C4-2B (cell line): ENCODE measurements around the gene KIF26B.

Source experiments
- ZFX ChIP-seq: fragments of 450-650 bp; IDR thresholded peaks from 2 replicates; pipeline ENCODE4 v1.6.1; 2017
- TF ChIP-seq, protein P1 (sequence below): fragments of 450-650 bp; conservative IDR thresholded peaks from 2 replicates; pipeline ENCODE4 v1.5.1; 2017; ENCODE audit warnings: mild to moderate bottlenecking

DNA sequence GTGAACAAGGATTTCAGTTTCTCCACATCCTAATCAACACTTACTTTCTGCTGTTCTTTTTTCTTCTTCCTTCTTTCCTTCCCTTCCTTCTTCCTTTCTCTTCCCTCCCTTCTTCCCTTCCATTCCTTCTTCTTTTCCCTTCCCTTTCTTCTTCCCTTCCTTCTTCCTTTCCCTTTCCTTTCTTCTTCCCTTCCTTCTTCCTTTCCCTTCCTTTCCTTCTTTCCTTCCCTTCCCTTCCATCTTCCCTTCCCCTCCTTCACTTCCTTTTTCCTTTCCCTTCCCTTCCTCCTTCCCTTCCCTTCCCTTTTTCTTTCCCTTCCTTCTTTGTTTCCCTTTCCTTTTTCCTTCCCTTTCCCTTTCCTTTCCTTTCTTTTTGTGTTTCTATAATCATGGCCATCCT, 115.3 kb downstream of the KIF26B start:
- TF ChIP-seq, protein P1, sequence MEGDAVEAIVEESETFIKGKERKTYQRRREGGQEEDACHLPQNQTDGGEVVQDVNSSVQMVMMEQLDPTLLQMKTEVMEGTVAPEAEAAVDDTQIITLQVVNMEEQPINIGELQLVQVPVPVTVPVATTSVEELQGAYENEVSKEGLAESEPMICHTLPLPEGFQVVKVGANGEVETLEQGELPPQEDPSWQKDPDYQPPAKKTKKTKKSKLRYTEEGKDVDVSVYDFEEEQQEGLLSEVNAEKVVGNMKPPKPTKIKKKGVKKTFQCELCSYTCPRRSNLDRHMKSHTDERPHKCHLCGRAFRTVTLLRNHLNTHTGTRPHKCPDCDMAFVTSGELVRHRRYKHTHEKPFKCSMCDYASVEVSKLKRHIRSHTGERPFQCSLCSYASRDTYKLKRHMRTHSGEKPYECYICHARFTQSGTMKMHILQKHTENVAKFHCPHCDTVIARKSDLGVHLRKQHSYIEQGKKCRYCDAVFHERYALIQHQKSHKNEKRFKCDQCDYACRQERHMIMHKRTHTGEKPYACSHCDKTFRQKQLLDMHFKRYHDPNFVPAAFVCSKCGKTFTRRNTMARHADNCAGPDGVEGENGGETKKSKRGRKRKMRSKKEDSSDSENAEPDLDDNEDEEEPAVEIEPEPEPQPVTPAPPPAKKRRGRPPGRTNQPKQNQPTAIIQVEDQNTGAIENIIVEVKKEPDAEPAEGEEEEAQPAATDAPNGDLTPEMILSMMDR: no peak
- TF ChIP-seq ZFX: no peak
